ENCODE measurements around the gene CITED4. TPM values are rescaled to one million over a fixed set of nuclear protein-coding genes. Genes with fewer than 3 reads are reported as not detected.

The CITED4 gene
- total RNA-seq, 2 donors from 2014 or later: 9.0 to 9.5 TPM

DNA sequence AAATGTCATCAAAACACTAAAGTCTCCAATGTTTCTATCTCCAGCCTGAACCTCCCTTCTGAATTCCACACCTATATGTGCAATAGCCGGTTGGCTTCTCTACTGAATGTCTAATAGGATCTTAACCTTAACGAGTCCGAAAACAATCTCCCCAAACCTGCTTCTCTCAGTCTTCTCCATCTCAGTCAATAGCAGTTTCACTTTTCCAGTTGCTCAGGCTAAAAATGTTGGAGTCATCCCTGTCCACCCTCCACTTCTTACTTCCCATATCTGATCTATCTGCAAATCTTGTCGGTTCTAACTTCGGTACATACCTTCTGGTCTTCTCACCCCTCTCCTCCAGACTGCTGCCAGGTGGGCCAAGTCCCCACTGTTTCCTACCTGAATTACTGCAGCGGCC, 25.5 kb upstream of the CITED4 start:
- peaks cover 2% of the 10 kb centered on the region for H3K4me1 Mint-ChIP-seq
- Histone ChIP-seq H3K27ac (ENCODE audit: low read depth, low read length) (no peak overlapping the region), H3K9me3 (ENCODE audit: control insufficient read depth, low read length) (no peaks in the 10 kb centered on the region), H3K4me3 (ENCODE audit: low read length) (no peak overlapping the region), H3K9ac (ENCODE audit: extremely low read depth, low read length, poor library complexity, severe bottlenecking) (no peak overlapping the region), H3K36me3 (ENCODE audit: control insufficient read depth, insufficient read depth, low read length) (no peaks in the 10 kb centered on the region), H3K4me1 (ENCODE audit: control insufficient read depth, insufficient read depth, low read length) (no peaks in the 10 kb centered on the region), H3K27me3 (ENCODE audit: control insufficient read depth, insufficient read depth, low read length, poor library complexity, severe bottlenecking) (peaks cover 44% of the 10 kb centered on the region)
- TF ChIP-seq CTCF (conservative IDR thresholded peaks at IDR 0.05): no peak
- H3K27me3 Mint-ChIP-seq (ENCODE audit: insufficient read depth): peaks cover 48% of the 10 kb centered on the region
- no peaks in the 10 kb centered on the region for H3K36me3 Mint-ChIP-seq (ENCODE audit: low read depth)
- no peak overlapping the region for H3K27ac Mint-ChIP-seq
- 91 to 92% methylated on average over 6 of the region's 6 CpGs for WGBS, 2 experiments (ENCODE audit: insufficient coverage in 1 of 2, insufficient read length in 1 of 2)
- no peaks in the 10 kb centered on the region for H3K9me3 Mint-ChIP-seq
- DNase-seq: no peak
- no peak overlapping the region for H3K4me3 Mint-ChIP-seq

DNA sequence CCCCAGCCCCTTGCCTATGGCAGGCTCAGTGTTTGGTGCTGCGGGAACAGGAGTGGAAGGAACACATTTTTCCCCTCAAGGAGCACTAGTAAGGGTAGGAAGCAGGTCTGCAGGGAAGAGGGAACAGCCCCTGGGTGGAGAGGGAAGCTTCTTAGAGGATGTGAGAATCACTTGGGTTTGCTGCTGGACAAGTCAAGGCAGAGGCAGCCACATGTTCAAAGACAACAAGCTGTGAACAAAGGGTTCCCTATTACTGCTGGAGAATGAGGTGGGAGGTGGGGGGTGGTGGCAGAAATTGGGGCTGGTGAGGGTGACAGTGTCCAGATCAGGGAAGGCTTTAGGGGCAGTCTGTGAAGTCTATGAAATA, 24.8 kb upstream of the CITED4 start:
- H3K36me3 ChIP-seq (ENCODE audit: control insufficient read depth, insufficient read depth, low read length): no peaks in the 10 kb centered on the region
- no peak overlapping the region for H3K9ac ChIP-seq (ENCODE audit: extremely low read depth, low read length, poor library complexity, severe bottlenecking)
- no peak overlapping the region for H3K27ac ChIP-seq (ENCODE audit: low read depth, low read length)
- no peaks in the 10 kb centered on the region for H3K9me3 ChIP-seq (ENCODE audit: control insufficient read depth, low read length)
- H3K4me1 ChIP-seq (ENCODE audit: control insufficient read depth, insufficient read depth, low read length): no peaks in the 10 kb centered on the region
- peaks cover 44% of the 10 kb centered on the region for H3K27me3 ChIP-seq (ENCODE audit: control insufficient read depth, insufficient read depth, low read length, poor library complexity, severe bottlenecking)
- TF ChIP-seq CTCF (conservative IDR thresholded peaks at IDR 0.05): no peak
- no peak for DNase-seq
- no peaks in the 10 kb centered on the region for H3K9me3 Mint-ChIP-seq
- H3K27ac Mint-ChIP-seq: no peak overlapping the region
- no peaks in the 10 kb centered on the region for H3K36me3 Mint-ChIP-seq (ENCODE audit: low read depth)
- H3K4me1 Mint-ChIP-seq: peaks cover 2% of the 10 kb centered on the region
- no peak overlapping the region for H3K4me3 ChIP-seq (ENCODE audit: low read length)
- H3K4me3 Mint-ChIP-seq: no peak overlapping the region
- WGBS, 2 experiments (ENCODE audit: insufficient coverage in 1 of 2, insufficient read length in 1 of 2): 80 to 83% methylated on average over 1 of the region's 1 CpG
- H3K27me3 Mint-ChIP-seq (ENCODE audit: insufficient read depth): peaks cover 51% of the 10 kb centered on the region

- Histone ChIP-seq H3K27ac (ENCODE audit: low read depth, low read length) (no peak overlapping the region), H3K27me3 (ENCODE audit: control insufficient read depth, insufficient read depth, low read length, poor library complexity, severe bottlenecking) (peaks cover 47% of the 10 kb centered on the region), H3K4me3 (ENCODE audit: low read length) (no peak overlapping the region), H3K9ac (ENCODE audit: extremely low read depth, low read length, poor library complexity, severe bottlenecking) (no peak overlapping the region), H3K9me3 (ENCODE audit: control insufficient read depth, low read length) (no peaks in the 10 kb centered on the region), H3K36me3 (ENCODE audit: control insufficient read depth, insufficient read depth, low read length) (no peaks in the 10 kb centered on the region), H3K4me1 (ENCODE audit: control insufficient read depth, insufficient read depth, low read length) (no peaks in the 10 kb centered on the region)
- peaks cover 2% of the 10 kb centered on the region for H3K4me1 Mint-ChIP-seq
- H3K27me3 Mint-ChIP-seq (ENCODE audit: insufficient read depth): peaks cover 51% of the 10 kb centered on the region
- H3K9me3 Mint-ChIP-seq: no peaks in the 10 kb centered on the region
- H3K27ac Mint-ChIP-seq: no peak overlapping the region
- DNase-seq: no peak
- no peaks in the 10 kb centered on the region for H3K36me3 Mint-ChIP-seq (ENCODE audit: low read depth)
- TF ChIP-seq CTCF (conservative IDR thresholded peaks at IDR 0.05): no peak
- 73 to 81% methylated on average over 5 to 7 of the region's 7 CpGs for WGBS, 2 experiments (ENCODE audit: insufficient coverage in 1 of 2, insufficient read length in 1 of 2)
- H3K4me3 Mint-ChIP-seq: no peak overlapping the region
Observed at GRCh38 chr1:40886318-40887011, 24.3 kb upstream of the CITED4 start.

Measured in endodermal cell (in vitro differentiated cells).